Chondrocyte (in vitro differentiated cells): ENCODE measurements around the gene CCDC27. TPM values are rescaled to one million over a fixed set of nuclear protein-coding genes. Genes with fewer than 3 reads are reported as not detected.
A peak's percentile ranks its signal among the peaks of the same experiment; 100 is the strongest.

Source experiments
- DNase-seq: peaks from one replicate; pipeline ENCODE4 v3.0.0; 2021; ENCODE audit warnings: mixed read lengths, low spot score
- H3K27ac Mint-ChIP-seq: one replicate; pipeline ENCODE4 v1.8.0; 2021; ENCODE audit warnings: mild to moderate bottlenecking, moderate library complexity, mixed read lengths; ENCODE audit not compliant: unreplicated experiment
- H3K27me3 Mint-ChIP-seq: 2 replicates; pipeline ENCODE4 v1.8.0; 2021; ENCODE audit warnings: low read depth, mixed read lengths
- H3K36me3 Mint-ChIP-seq: 2 replicates; pipeline ENCODE4 v1.8.0; 2021; ENCODE audit warnings: low read depth, mixed read lengths
- H3K4me1 Mint-ChIP-seq: 2 replicates; pipeline ENCODE4 v1.8.0; 2021; ENCODE audit warnings: low read depth, mild to moderate bottlenecking, mixed read lengths
- H3K4me3 Mint-ChIP-seq: one replicate; pipeline ENCODE4 v1.8.0; 2021; ENCODE audit warnings: mild to moderate bottlenecking, moderate library complexity, mixed read lengths; ENCODE audit not compliant: unreplicated experiment
- H3K9me3 Mint-ChIP-seq: 2 replicates; pipeline ENCODE4 v1.8.0; 2021; ENCODE audit warnings: low read depth, mixed read lengths
- total RNA-seq: library from RNA; stranded (reverse); gene quantifications from 3 replicates; pipeline ENCODE4 v1.2.1, GENCODE V29; 2021
- TF ChIP-seq, protein P1 (sequence below): fragments of 200-600 bp; sonication (generic); IDR thresholded peaks from 2 replicates; pipeline ENCODE4 v1.5.0; 2021; ENCODE audit warnings: antibody characterized with exemption, mild to moderate bottlenecking, moderate library complexity

The CCDC27 gene
- total RNA-seq, 1 donor from 2014 or later = not detected

DNA sequence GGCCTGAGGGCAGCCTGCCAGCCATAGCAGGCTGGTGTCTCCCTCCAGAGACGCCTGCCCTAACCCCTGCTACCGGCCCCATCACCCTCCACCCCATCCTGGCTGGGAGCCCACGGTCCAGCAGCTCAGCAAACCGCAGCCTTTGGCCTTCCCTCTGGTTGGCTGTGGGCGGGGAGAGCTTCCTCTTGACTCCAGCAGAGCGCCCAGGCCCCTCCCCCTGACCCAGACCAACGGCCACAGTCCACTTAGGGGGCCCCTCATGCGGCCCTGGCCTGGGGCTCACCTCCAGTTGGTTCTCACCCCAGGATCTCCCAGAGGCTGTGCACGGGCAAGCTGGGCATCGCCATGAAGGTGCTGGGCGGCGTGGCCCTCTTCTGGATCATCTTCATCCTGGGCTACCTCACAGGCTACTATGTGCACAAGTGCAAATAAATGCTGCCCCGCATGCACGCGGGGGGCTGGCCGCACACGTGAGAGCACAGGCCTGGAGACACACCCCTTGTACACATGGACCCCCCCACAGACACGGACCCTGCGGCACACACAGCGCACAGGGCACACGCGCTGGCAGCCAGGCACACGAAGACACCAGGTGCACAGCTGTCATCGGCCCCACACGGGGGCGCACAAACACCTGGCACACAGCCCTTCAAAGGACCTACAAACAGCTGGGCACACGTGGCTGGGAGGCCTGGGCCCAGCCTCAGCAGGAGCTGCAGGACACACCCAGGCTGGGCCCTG lies 23.4 kb downstream of the CCDC27 start:
- Mint-ChIP-seq H3K4me3 (no peak overlapping the region), H3K4me1 (peaks cover 11% of the 10 kb centered on the region), H3K27me3 (no peaks in the 10 kb centered on the region), H3K36me3 (peaks cover 12% of the 10 kb centered on the region), H3K9me3 (no peaks in the 10 kb centered on the region), H3K27ac (no peak overlapping the region)
- TF ChIP-seq, protein P1, sequence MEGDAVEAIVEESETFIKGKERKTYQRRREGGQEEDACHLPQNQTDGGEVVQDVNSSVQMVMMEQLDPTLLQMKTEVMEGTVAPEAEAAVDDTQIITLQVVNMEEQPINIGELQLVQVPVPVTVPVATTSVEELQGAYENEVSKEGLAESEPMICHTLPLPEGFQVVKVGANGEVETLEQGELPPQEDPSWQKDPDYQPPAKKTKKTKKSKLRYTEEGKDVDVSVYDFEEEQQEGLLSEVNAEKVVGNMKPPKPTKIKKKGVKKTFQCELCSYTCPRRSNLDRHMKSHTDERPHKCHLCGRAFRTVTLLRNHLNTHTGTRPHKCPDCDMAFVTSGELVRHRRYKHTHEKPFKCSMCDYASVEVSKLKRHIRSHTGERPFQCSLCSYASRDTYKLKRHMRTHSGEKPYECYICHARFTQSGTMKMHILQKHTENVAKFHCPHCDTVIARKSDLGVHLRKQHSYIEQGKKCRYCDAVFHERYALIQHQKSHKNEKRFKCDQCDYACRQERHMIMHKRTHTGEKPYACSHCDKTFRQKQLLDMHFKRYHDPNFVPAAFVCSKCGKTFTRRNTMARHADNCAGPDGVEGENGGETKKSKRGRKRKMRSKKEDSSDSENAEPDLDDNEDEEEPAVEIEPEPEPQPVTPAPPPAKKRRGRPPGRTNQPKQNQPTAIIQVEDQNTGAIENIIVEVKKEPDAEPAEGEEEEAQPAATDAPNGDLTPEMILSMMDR = peak; percentile 45
- no peak for DNase-seq

DNA sequence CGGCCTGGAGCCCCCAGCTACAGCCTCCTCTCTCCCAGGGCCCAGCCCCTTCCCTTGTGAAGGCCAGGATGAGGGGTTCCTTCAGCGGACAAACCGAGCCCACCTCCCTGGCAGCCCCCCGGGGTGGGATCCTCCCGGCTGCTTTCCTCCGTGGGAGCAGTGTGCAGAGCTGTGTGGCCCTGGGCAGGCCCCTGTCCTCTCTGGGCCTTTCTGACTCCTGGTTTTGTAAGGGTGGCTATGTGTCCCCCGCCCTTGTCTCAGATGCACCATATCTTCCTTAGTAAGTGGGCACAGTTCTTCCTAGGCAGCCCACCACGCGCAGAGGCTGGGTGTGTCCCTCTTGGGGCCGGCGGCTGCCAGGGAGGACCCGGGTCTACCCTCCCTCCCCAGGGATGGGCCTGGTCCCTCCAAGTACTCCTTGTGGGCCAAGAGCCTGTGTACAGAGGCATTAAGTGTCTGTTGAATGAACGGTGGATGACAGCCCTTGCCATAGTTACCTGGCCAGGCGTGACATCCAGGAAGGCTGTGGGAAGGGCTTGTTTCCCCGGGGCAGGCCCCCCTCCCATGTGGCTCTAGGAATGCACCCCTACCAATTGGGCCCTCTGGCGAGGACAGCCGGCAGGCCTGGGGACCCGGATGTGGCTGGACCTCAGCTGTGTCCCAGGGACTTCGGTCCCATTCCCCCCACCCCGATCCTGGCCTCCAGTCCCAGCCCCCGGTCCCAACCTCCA lies 24.1 kb downstream of the CCDC27 start:
- Mint-ChIP-seq H3K4me1 (peaks cover 11% of the 10 kb centered on the region), H3K36me3 (peaks cover 18% of the 10 kb centered on the region), H3K27me3 (no peaks in the 10 kb centered on the region), H3K4me3 (no peak overlapping the region), H3K27ac (no peak overlapping the region), H3K9me3 (no peaks in the 10 kb centered on the region)
- DNase-seq = no peak
- TF ChIP-seq, protein P1 = no peak

DNA sequence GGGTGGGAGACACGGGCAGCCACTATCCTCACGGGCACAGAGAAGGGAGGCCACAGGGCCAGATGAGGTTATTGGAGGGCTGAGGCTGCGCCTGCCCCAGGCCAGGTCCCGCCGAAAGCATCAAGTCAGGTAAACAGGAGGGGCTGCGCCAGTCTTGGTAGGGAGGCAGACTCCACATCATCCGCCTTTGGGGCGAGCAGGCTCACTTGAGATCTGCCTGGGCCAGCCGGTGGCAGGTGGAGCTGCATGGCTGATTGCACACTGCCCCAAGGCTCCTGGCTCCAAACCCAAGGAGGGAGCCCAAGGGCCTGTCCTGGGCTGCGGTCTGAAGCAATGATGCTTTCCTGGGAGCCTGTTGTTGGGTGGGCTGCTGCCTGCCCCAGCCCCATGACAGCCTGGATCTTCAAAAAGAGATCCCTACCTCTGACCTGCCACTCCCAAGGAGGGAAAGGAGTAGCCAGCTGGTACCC lies 24.9 kb downstream of the CCDC27 start:
- DNase-seq = no peak
- H3K9me3 Mint-ChIP-seq = no peaks in the 10 kb centered on the region
- H3K4me1 Mint-ChIP-seq = peaks cover 11% of the 10 kb centered on the region
- peaks cover 24% of the 10 kb centered on the region for H3K36me3 Mint-ChIP-seq
- no peak overlapping the region for H3K4me3 Mint-ChIP-seq
- H3K27ac Mint-ChIP-seq = no peak overlapping the region
- H3K27me3 Mint-ChIP-seq = no peaks in the 10 kb centered on the region
- TF ChIP-seq, protein P1 = no peak

DNA sequence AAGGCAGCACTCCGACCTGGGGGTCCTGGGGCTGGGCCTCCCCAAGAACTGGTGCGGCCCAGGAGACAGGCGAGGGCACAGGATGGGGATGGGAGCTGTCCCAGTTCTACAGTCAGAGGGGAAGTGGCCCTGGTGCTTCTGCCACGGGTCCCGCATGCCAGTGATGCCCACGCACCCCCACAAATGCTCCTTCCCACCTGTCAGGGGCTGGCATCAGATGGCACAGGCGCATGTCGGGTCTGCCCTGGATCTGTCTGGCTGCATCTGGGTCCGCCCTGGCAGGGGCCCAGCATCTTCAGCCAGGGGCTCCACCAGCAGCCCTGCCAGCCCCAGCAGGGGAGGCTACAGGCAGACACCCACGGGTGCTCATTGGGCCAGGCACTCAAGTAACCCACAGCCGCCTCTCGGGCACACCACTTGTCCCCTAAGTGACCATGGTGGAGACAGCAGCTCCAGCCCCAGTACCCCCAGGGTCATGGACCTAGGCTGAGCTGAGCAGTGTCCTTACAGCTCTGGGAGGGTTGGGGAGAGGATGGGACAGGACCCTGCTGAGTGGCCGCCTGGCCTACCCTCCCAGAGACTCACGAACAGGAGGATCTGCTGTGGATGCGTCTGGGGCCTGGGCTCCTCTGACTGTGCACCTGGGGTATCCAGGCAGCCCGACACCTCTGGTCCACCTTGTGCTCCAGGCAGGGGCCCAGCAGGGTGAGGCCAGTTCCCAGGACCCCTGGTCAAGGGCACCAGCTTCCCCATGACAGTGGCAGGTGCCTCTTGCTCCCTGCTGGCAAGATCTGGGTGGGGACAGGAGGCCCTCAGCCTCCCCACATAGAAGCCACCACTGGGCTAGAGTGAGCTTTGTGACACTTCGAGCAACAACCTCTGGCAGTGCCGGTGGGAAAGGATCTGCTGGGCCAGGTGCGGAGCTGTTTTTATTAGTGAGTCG lies 25.7 kb downstream of the CCDC27 start:
- Mint-ChIP-seq H3K4me1 (peaks cover 11% of the 10 kb centered on the region), H3K9me3 (no peaks in the 10 kb centered on the region), H3K27ac (no peak overlapping the region), H3K4me3 (no peak overlapping the region), H3K27me3 (no peaks in the 10 kb centered on the region), H3K36me3 (peaks cover 27% of the 10 kb centered on the region)
- DNase-seq = no peak
- TF ChIP-seq, protein P1 = no peak
